Upper lobe of left lung (tissue), 6 donors: ENCODE results near the gene LPAR5. TPM values are rescaled to one million over a fixed set of nuclear protein-coding genes. Genes with fewer than 3 reads are reported as not detected.
"Not testable (repeated sequence)": the region's sequence is repeated elsewhere in the genome, so short reads cannot be mapped to it uniquely, and the experiment has no call there.

ENCODE experiments used
- ATAC-seq, 2 donors: fragments of 200-7000 bp; cut with Tn5 transposase; one replicate each; pipeline ENCODE4 v1.9.1; 2022; ENCODE audit warnings: mild to moderate bottlenecking in 2 of 2, moderate library complexity in 2 of 2; ENCODE audit not compliant: low FRiP score in 2 of 2
- DNase-seq, 2 donors: peaks; one replicate each; pipeline ENCODE4 v3.0.0-alpha.2; 2019 to 2020
- H3K27ac ChIP-seq, 4 donors: fragments of 200-600 bp; sonication (generic); one replicate each; pipeline ENCODE4 v1.5.1; 2016 to 2019
- H3K27me3 ChIP-seq, 4 donors: fragments of 200-600 bp; sonication (generic); one replicate each; pipeline ENCODE4 v1.5.1; 2017 to 2019
- H3K36me3 ChIP-seq, 4 donors: fragments of 200-600 bp; sonication (generic); one replicate each; pipeline ENCODE4 v1.5.1; 2016 to 2019
- H3K4me1 ChIP-seq, 4 donors: fragments of 200-600 bp; sonication (generic); one replicate each; pipeline ENCODE4 v1.5.1; 2018 to 2019
- H3K4me3 ChIP-seq, 4 donors: fragments of 200-600 bp; sonication (generic); one replicate each; pipeline ENCODE4 v1.5.1; 2017 to 2019; ENCODE audit warnings: mild to moderate bottlenecking in 2 of 4, moderate library complexity in 1 of 4
- H3K9me3 ChIP-seq, 4 donors: fragments of 200-600 bp; sonication (generic); one replicate each; pipeline ENCODE4 v1.5.1; 2018 to 2019
- EP300 ChIP-seq, 4 donors: sonication (generic); formaldehyde crosslinking; IDR thresholded peaks; one replicate each; pipeline ENCODE4 v1.5.1; 2017; ENCODE audit warnings: antibody characterized with exemption in 4 of 4, control low read depth in 2 of 4
- POLR2A ChIP-seq, 4 donors: fragments of 450-650 bp; IDR thresholded peaks; one replicate each; pipeline ENCODE4 v1.5.1; 2016 to 2017; ENCODE audit warnings: antibody characterized with exemption in 4 of 4, mild to moderate bottlenecking in 2 of 4
- POLR2AphosphoS5 ChIP-seq, 2 donors: sonication (generic); formaldehyde crosslinking; IDR thresholded peaks; one replicate each; pipeline ENCODE4 v1.5.1; 2017; ENCODE audit warnings: antibody characterized with exemption in 2 of 2
- WGBS, 2 donors: methylation state at CpG; one replicate each; pipeline ENCODE4 v1.1.5; 2017 to 2018; 5-methylcytosine and 5-hydroxymethylcytosine counted together
- total RNA-seq, 6 donors: library from RNA; depleted of rRNA in 4 of 6; stranded (reverse); fragments of >200 nt in 4 of 6; gene quantifications; one replicate each; pipeline versions ENCODE4 v1.1.0 to v1.2.1, GENCODE V29; 2016 to 2021
- TF ChIP-seq, protein P1 (sequence below), 6 experiments: fragments of 450-650 bp in 4 of 6; fragments of 200-600 bp in 2 of 6; sonication (generic) in 2 of 6; IDR thresholded peaks; one replicate each; pipeline ENCODE4 v1.5.1; 2016 to 2019; ENCODE audit warnings: antibody characterized with exemption in 6 of 6
- donor health status: DM: no; HTN: no; CAD: no; lungs with moderate emphysema.
- donor health status: DM: no; HTN: yes; CAD: no; lungs with severe emphysema.

LPAR5 gene
- total RNA-seq, 6 donors from 2014 or later = 1.3 to 4.4 (median 2.9) TPM

DNA sequence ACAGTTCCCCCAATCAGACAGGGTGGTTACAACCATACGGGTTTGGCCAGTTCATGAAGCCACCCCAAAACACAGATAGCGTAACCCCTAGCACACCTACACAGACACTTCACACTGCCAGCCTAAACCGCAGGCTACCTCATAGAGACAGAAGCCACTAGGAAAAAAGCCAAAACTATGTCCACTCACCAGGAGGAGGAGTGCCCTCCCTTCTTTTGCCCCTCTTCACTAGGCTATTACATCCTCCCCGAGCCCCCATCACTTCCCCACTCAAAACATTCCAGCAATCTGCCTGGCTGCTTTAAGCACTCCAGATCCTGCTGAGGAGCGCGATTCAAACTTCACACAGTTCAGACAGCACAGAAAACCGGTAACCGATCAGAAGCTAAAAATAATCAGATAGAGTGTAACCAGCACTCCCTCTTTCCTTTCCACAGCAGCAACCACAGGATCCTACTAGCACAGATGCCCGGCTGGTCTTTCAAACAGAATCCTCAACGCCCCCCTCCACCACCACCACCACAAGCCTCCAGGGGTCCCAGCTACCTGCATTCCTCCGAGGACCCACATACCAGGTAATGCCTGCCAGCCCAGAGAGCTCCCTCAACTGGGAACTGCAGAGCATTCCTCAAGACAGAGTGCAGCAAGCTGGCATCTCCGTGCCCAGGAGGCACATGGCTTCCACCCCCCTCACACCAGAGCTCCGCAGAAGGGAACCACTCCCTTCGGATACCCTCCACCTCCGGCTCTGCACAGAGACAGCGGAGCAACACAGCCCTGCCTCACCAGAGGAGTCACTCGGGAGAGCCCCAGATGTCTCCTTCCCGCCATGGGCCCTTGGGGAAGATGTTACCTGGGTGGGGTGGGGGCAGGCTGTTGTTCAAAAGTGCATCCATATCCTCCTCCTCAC is 30.1 kb downstream of the LPAR5 start:
- 1 to 5% methylated on average over 11 to 18 of the region's 18 CpGs for WGBS, 2 donors
- ATAC-seq (peak; percentile 1), DNase-seq (peak in 1 of 2 donors; percentile 38)
- Histone ChIP-seq H3K27ac (peak overlapping the region; percentile 96 to 99 (median 98)), H3K36me3 (peaks cover 17% of the 10 kb centered on the region in 4 donors), H3K4me3 (peak overlapping the region; percentile 76 to 99 (median 96)), H3K4me1 (peaks cover 32 to 41% (median 40%) of the 10 kb centered on the region in 4 donors), H3K27me3 (no peaks in the 10 kb centered on the region), H3K9me3 (no peaks in the 10 kb centered on the region)
- TF ChIP-seq EP300 (IDR thresholded peaks at IDR 0.05) = no peak
- TF ChIP-seq, protein P1, sequence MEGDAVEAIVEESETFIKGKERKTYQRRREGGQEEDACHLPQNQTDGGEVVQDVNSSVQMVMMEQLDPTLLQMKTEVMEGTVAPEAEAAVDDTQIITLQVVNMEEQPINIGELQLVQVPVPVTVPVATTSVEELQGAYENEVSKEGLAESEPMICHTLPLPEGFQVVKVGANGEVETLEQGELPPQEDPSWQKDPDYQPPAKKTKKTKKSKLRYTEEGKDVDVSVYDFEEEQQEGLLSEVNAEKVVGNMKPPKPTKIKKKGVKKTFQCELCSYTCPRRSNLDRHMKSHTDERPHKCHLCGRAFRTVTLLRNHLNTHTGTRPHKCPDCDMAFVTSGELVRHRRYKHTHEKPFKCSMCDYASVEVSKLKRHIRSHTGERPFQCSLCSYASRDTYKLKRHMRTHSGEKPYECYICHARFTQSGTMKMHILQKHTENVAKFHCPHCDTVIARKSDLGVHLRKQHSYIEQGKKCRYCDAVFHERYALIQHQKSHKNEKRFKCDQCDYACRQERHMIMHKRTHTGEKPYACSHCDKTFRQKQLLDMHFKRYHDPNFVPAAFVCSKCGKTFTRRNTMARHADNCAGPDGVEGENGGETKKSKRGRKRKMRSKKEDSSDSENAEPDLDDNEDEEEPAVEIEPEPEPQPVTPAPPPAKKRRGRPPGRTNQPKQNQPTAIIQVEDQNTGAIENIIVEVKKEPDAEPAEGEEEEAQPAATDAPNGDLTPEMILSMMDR (IDR thresholded peaks at IDR 0.05) = peak in 1 of 6 experiments; percentile 10

DNA sequence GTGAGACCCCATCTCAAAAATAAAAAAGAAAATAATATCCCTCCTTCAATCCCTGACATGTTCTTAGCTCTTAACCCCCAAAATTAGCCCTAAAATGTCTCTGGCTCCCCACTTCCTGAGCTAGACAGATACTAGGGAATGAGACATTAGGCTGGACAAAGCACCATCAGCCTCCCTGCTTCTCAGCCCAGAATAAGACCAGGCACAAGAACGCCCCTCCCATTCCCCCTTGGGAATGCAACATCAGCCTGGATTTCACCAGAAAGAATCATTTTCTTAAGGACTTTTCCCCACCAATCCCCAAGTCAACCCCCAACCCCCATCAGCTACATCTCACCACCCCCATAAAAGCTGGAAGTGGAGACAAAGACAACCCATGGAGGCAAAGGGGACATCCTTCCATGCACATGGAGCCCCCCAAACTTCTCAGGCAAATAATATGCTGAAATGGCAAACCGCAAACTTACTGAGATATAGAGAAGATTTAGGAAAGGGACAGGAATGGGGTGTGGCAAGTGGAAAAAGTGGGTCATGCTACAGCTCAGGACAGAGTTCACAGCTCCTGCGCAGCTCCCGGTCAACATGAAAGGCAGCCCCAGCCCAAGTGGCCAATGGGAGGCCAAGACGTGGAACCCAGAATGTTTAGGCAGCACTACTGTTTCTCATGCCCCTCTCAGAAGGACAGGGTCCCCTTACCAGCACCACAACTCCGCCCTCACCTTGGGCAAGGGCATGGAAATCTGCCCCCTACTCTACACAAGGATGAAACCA is 31.3 kb downstream of the LPAR5 start:
- Histone ChIP-seq H3K9me3 (no peaks in the 10 kb centered on the region), H3K4me1 (peaks cover 32 to 49% (median 41%) of the 10 kb centered on the region in 4 donors), H3K27ac (peak overlapping the region; percentile 73 to 99 (median 97)), H3K36me3 (peaks cover 29 to 30% (median 29%) of the 10 kb centered on the region in 4 donors), H3K4me3 (peak overlapping the region in 3 of 4 donors; percentile 76 to 99 (median 98)), H3K27me3 (no peaks in the 10 kb centered on the region)
- 52 to 69% methylated on average over 6 of the region's 6 CpGs for WGBS, 2 donors
- no peak for TF ChIP-seq POLR2A (IDR thresholded peaks at IDR 0.05)
- no peak for DNase-seq
- ATAC-seq = no peak

DNA sequence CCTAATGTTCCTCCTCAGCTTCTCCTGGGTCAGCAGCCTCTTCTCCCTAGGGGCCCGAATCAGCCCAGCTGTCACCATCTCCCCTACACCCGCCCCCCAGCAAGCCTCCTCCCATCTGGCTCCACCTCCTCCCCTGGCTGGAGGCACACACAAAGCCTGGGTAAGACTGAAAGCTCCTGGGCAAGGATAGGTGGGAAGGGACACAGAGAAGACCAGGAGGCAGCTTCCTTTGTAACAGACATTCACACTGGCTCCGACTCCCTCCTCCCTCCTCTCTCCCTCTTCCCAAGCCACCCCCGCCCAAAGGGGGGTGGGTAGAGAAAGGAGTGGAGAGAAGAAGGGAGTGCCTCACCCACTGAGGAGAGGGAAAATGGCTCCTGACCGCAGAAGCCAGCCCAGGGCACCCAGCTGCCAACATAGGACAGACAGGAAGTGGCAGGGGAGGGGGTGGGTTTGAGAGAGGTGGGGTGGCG is 32.6 kb downstream of the LPAR5 start:
- ATAC-seq = no peak
- TF ChIP-seq POLR2AphosphoS5 (IDR thresholded peaks at IDR 0.05) (peak in 1 of 2 donors; percentile 19), POLR2A (IDR thresholded peaks at IDR 0.05) (no peak)
- no peaks in the 10 kb centered on the region for H3K27me3 ChIP-seq
- peaks cover 32 to 56% (median 41%) of the 10 kb centered on the region in 4 donors for H3K4me1 ChIP-seq
- 2 to 12% methylated on average over 4 of the region's 6 CpGs for WGBS, 2 donors
- peak in 1 of 2 donors; percentile 29 for DNase-seq
- H3K36me3 ChIP-seq = peaks cover 41 to 42% (median 42%) of the 10 kb centered on the region in 4 donors
- H3K9me3 ChIP-seq = no peaks in the 10 kb centered on the region
- H3K4me3 ChIP-seq = peak overlapping the region in 2 of 4 donors; percentile 2 to 15
- peak overlapping the region; percentile 57 to 99 (median 68) for H3K27ac ChIP-seq

DNA sequence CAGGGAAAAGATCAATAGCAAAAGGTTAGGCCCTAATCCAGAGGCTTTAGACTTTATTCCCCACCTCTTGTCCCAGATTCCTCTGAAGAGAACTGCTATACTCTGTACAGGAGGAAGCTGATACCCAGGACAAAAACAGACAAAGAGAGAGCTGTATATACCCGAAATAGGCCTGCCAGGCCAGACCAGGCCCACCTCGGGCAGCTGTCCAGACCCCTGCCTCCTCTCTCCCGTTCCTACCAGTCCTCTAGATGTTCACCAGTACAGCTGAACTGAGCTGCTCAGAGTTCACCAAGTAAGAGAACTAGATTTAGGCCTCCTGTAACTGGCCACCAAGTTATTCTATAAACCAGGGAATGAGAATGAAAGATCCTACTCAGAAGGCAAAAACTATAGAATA is 33.2 kb downstream of the LPAR5 start:
- peak overlapping the region; percentile 1 to 99 (median 68) for H3K27ac ChIP-seq

DNA sequence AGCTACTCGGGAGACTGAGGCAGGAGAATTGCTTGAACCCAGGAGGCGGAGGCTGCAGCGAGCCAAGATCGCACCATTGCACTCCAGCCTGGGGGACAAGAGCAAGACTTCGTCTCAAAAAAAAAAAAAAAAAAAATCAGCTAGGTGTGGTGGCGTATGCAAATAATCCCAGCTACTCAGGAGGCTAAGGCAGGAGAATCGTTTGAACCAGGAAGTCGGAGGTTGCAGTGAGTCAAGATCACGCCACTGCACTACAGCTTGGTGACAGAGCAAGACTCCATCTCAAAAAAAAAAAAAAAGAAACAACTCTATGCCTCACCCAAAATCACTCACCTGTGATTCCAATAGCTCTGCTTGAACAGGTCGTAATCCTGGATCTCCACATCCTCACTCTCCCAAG is 40.1 kb downstream of the LPAR5 start:
- Histone ChIP-seq H3K4me1 (peaks cover 0 to 17% (median 0%) of the 10 kb centered on the region in 4 donors), H3K36me3 (peaks cover 95 to 100% (median 98%) of the 10 kb centered on the region in 4 donors)
- WGBS, 2 donors = 88 to 95% methylated on average over 10 of the region's 10 CpGs

More for the DNA sequence above, 33.2 kb downstream of the LPAR5 start:
- peaks cover 32 to 53% (median 36%) of the 10 kb centered on the region in 4 donors for H3K4me1 ChIP-seq
- ATAC-seq = no peak
- WGBS, 2 donors = 59 to 62% methylated on average over 3 of the region's 3 CpGs
- H3K4me3 ChIP-seq = no peak overlapping the region
- TF ChIP-seq, protein P1 (IDR thresholded peaks at IDR 0.05) = no peak
- TF ChIP-seq POLR2AphosphoS5 (IDR thresholded peaks at IDR 0.05) (no peak), EP300 (IDR thresholded peaks at IDR 0.05) (no peak), POLR2A (IDR thresholded peaks at IDR 0.05) (no peak)
- no peak for DNase-seq
- H3K36me3 ChIP-seq = peaks cover 47 to 48% (median 48%) of the 10 kb centered on the region in 4 donors
- H3K9me3 ChIP-seq = no peaks in the 10 kb centered on the region
- H3K27me3 ChIP-seq = no peaks in the 10 kb centered on the region

DNA sequence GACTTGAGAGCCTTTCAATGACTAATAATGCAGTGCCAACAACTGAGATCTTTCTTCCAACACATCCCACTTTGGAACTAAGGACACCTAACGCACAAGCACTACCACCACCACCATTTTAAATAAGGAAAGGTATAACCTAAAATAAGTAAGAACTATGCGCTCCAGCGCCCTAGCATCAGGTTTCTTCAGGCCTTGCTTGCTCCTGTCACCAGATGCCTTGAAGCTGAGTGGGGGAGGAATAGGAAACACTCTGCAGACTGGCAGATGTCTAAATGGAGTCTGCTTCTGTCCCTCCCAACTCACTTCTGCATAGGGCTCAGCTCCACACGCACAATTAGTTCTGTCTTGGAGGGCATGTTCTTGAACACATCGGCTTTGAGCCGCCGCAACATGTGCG is 43.7 kb downstream of the LPAR5 start:
- Histone ChIP-seq H3K27ac (no peak overlapping the region), H3K9me3 (no peaks in the 10 kb centered on the region), H3K36me3 (peaks cover 81 to 100% (median 98%) of the 10 kb centered on the region in 4 donors), H3K4me3 (no peak overlapping the region), H3K27me3 (no peaks in the 10 kb centered on the region), H3K4me1 (no peaks in the 10 kb centered on the region)
- TF ChIP-seq POLR2AphosphoS5 (IDR thresholded peaks at IDR 0.05) (no peak), POLR2A (IDR thresholded peaks at IDR 0.05) (no peak), EP300 (IDR thresholded peaks at IDR 0.05) (no peak)
- WGBS, 2 donors = 93 to 97% methylated on average over 8 of the region's 8 CpGs
- DNase-seq (no peak), ATAC-seq (no peak)

More for the DNA sequence above, 40.1 kb downstream of the LPAR5 start:
- H3K27me3 ChIP-seq, H3K4me3 ChIP-seq, ATAC-seq, H3K27ac ChIP-seq, H3K9me3 ChIP-seq, DNase-seq: not testable (repeated sequence)

DNA sequence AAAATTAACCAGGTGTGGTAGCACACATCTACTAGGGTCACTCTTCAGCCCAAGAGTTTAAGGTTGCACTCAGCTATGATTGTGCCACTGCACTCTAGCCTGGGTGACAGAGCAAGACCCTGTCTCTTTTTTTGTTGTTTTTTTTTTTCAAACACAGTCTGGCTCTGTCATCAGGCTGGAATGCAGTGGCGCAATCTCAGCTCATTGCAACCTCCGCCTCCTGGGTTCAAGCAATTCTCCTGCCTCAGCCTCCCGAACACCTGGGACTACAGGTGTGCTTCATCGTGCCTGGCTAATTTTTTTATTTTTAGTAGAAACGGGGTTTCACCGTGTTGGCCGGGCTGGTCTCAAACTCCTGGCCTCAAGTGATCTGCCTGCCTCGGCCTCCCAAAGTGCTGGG is 49.2 kb downstream of the LPAR5 start:
- H3K27me3 ChIP-seq, H3K27ac ChIP-seq, DNase-seq, H3K4me1 ChIP-seq, H3K9me3 ChIP-seq, H3K4me3 ChIP-seq, ATAC-seq: not testable (repeated sequence)
- peaks cover 78 to 100% (median 92%) of the 10 kb centered on the region in 4 donors for H3K36me3 ChIP-seq
- WGBS, 2 donors = 84 to 91% methylated on average over 8 of the region's 8 CpGs
